Endothelial cell of umbilical vein (primary cell): ENCODE measurements around the gene SGTB. TPM values are rescaled to one million over a fixed set of nuclear protein-coding genes. Genes with fewer than 3 reads are reported as not detected.

Experiments
- BruUV-seq: library from RNA; stranded (reverse); fragments of 400-500 nt; replicated peaks from 2 replicates; lab custom pipeline; 2021; lab: Mats Ljungman, UMichigan
- CTCF ChIA-PET: fragments of 300-600, 350-600 bp; sonication (Branson Sonifier 250); formaldehyde crosslinking; loops from one replicate; lab custom pipeline; 2021; ENCODE audit warnings: antibody characterized with exemption, inconsistent platforms; lab: Charles Lee
- POLR2A ChIA-PET: fragments of 300-600, 350-600 bp; sonication (Branson Sonifier 250); formaldehyde crosslinking; loops from one replicate; lab custom pipeline; 2021; ENCODE audit warnings: antibody characterized with exemption, inconsistent platforms; lab: Charles Lee
- DNase-seq: peaks from one replicate; pipeline ENCODE4 v3.0.0-alpha.2; 2011; ENCODE audit warnings: low read depth, low spot score
- FAIRE-seq: peaks from 2 replicates; lab custom pipeline; 2011; peaks lifted over from hg19 to GRCh38; lab: Jason Lieb, UNC
- H2AFZ ChIP-seq: 2 replicates; pipeline ENCODE4 v1.6.0; 2012; ENCODE audit warnings: low read depth, low read length, control low read depth, inconsistent platforms
- H3K27ac ChIP-seq: 2 replicates; pipeline ENCODE4 v1.5.1; 2011; ENCODE audit warnings: low read depth, mild to moderate bottlenecking, control low read depth, low read length, moderate library complexity; ENCODE audit not compliant: insufficient read depth
- H3K27me3 ChIP-seq, 2 experiments: 2 replicates each; pipeline versions ENCODE4 v1.6.0 to v1.6.1; 2011; ENCODE audit warnings: low read length in 2 of 2, mixed read lengths in 1 of 2; ENCODE audit not compliant: control insufficient read depth in 2 of 2, insufficient read depth in 2 of 2
- H3K36me3 ChIP-seq, 2 experiments: 2 replicates in 1 of 2; 3 replicates in 1 of 2; pipeline ENCODE4 v1.5.1; 2011; ENCODE audit warnings: low read length in 2 of 2, mild to moderate bottlenecking in 1 of 2, moderate library complexity in 1 of 2; ENCODE audit not compliant: control insufficient read depth in 2 of 2, insufficient read depth in 2 of 2; ENCODE audit errors: extremely low read depth in 1 of 2
- H3K4me1 ChIP-seq: 3 replicates; pipeline ENCODE4 v1.5.1; 2011; ENCODE audit warnings: mild to moderate bottlenecking, low read length; ENCODE audit not compliant: control insufficient read depth, insufficient read depth; ENCODE audit errors: extremely low read depth
- H3K4me2 ChIP-seq: 2 replicates; pipeline ENCODE4 v1.6.1; 2011; ENCODE audit warnings: low read length, control low read depth, mixed read lengths; ENCODE audit not compliant: insufficient read depth
- H3K4me3 ChIP-seq, 3 experiments: fragments of 200-600 bp in 1 of 3; sonication (generic), shearing (Covaris generic) in 1 of 3; replicated peaks in 1 of 3; 2 replicates each; pipeline ENCODE4 v1.5.1; 2011 to 2016; ENCODE audit warnings: control low read depth in 3 of 3, low read length in 3 of 3, mild to moderate bottlenecking in 2 of 3, inconsistent platforms in 1 of 3, low read depth in 1 of 3, moderate library complexity in 1 of 3; ENCODE audit not compliant: insufficient read depth in 1 of 3
- H3K79me2 ChIP-seq: 2 replicates; pipeline ENCODE4 v1.6.0; 2012; ENCODE audit warnings: low read length, inconsistent platforms; ENCODE audit not compliant: control insufficient read depth, insufficient read depth
- H3K9ac ChIP-seq: replicated peaks from 2 replicates; pipeline ENCODE3; 2011; ENCODE audit warnings: low read length, control low read depth; ENCODE audit not compliant: insufficient read depth; ENCODE audit errors: extremely low read depth
- H3K9me1 ChIP-seq: replicated peaks from 3 replicates; pipeline ENCODE4 v1.6.0; 2011; ENCODE audit warnings: mild to moderate bottlenecking, low read length; ENCODE audit not compliant: control insufficient read depth, insufficient read depth; ENCODE audit errors: extremely low read depth
- H3K9me3 ChIP-seq: replicated peaks from 2 replicates; pipeline ENCODE4 v1.5.1; 2012; ENCODE audit warnings: low read length, inconsistent platforms; ENCODE audit not compliant: control insufficient read depth, insufficient read depth
- H4K20me1 ChIP-seq: replicated peaks from 2 replicates; pipeline ENCODE3; 2011; ENCODE audit warnings: mild to moderate bottlenecking, low read length; ENCODE audit not compliant: control insufficient read depth, insufficient read depth; ENCODE audit errors: extremely low read depth
- CTCF ChIP-seq, 2 donors: IDR thresholded peaks; 1 replicate in 1 of 2; 2 replicates in 1 of 2; pipeline ENCODE4 v1.5.1; 2011; ENCODE audit warnings: low read length in 2 of 2, mild to moderate bottlenecking in 2 of 2, moderate library complexity in 2 of 2, control low read depth in 1 of 2, inconsistent platforms in 1 of 2, low read depth in 1 of 2; ENCODE audit not compliant: insufficient read depth in 1 of 2; ENCODE audit errors: extremely low read depth in 1 of 2
- EZH2 ChIP-seq: IDR thresholded peaks from 2 replicates; pipeline ENCODE4 v1.6.1; 2012; ENCODE audit warnings: borderline replicate concordance, low read depth, mild to moderate bottlenecking, moderate library complexity, low read length, inconsistent platforms; ENCODE audit not compliant: severe bottlenecking
- FOS ChIP-seq: IDR thresholded peaks from 2 replicates; pipeline ENCODE4 v1.6.1; 2011; ENCODE audit warnings: mild to moderate bottlenecking, low read length, moderate library complexity, borderline replicate concordance; ENCODE audit not compliant: insufficient read depth
- GATA2 ChIP-seq: IDR thresholded peaks from 2 replicates; pipeline ENCODE4 v1.7.0; 2011; ENCODE audit warnings: low read depth, mild to moderate bottlenecking, moderate library complexity, mixed read lengths, low read length; ENCODE audit not compliant: insufficient read length, insufficient read depth
- JUN ChIP-seq: IDR thresholded peaks from 2 replicates; pipeline ENCODE4 v1.6.1; 2011; ENCODE audit warnings: borderline replicate concordance, low read depth; ENCODE audit not compliant: insufficient read length, insufficient read depth
- MAX ChIP-seq: IDR thresholded peaks from 2 replicates; pipeline ENCODE4 v1.6.1; 2011; ENCODE audit not compliant: insufficient read depth, insufficient read length
- MYC ChIP-seq: IDR thresholded peaks from one replicate; pipeline ENCODE4 v1.6.1; 2011; ENCODE audit warnings: mild to moderate bottlenecking, low read depth, low read length
- POLR2A ChIP-seq: IDR thresholded peaks from 2 replicates; pipeline ENCODE4 v1.6.1; 2012; ENCODE audit warnings: low read depth, mild to moderate bottlenecking, control low read depth, low read length
- POLR2AphosphoS5 ChIP-seq: IDR thresholded peaks from 2 replicates; pipeline ENCODE4 v1.6.1; 2012; ENCODE audit warnings: low read depth, mild to moderate bottlenecking, control low read depth, low read length, moderate library complexity; ENCODE audit not compliant: insufficient read depth
- dilution Hi-C: fragments of 300-500 bp; cut with MboI; formaldehyde crosslinking; loops from one replicate; pipeline ENCODE4 v1.15.0; 2019; ENCODE audit warnings: low sequenced_read_pairs; ENCODE audit not compliant: extremely low pct_ligation_motif_present
- intact Hi-C: fragments of 100-400 bp; cut with micrococcal nuclease; formaldehyde crosslinking; loops from one replicate; pipeline ENCODE4 v1.10.0; 2022
- polyA plus RNA-seq, 4 experiments: library from polyadenylated mRNA; depleted of rRNA in 3 of 4; stranded (reverse) in 3 of 4; unstranded in 1 of 4; fragments of >200 nt; gene quantifications; 2 replicates each; pipeline versions ENCODE4 v1.2.1 to v1.2.3, GENCODE V29; 2011 to 2012; ENCODE audit warnings: missing spikeins in 1 of 4
- total RNA-seq: library from RNA; stranded (reverse); gene quantifications from 2 replicates; pipeline ENCODE4 v1.2.3, GENCODE V29; 2021

The SGTB gene
- total and polyA plus RNA-seq, 2 donors (not counting 3 experiments of a cell fraction or from before 2014, with no cell fraction given) = 3.1 to 14.1 TPM

DNA sequence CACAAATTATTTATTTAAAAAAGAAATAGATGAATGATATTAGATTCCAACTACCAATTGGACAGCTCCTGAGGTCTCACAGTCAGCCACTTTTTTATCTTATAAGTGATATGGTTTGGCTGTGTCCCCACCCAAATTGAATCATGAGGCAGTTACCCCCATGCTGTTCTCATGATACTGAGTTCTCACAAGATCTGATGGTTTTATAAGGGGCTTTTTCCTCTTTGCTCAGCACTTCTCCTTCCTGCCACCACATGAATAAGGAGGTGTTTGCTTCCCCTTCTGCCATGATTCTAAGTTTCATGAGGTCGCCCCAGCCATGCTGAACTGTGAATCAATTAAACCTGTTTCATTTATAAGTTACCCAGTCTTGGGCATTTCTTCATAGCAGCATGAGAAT is 13.0 kb upstream of the SGTB start:
- Histone ChIP-seq H3K79me2 (peaks cover 57% of the 10 kb centered on the region), H3K36me3 (no peaks in the 10 kb centered on the region), H4K20me1 (peaks cover 3% of the 10 kb centered on the region), H2AFZ (no peak overlapping the region), H3K4me3 (no peak overlapping the region), H3K27me3 (no peaks in the 10 kb centered on the region), H3K4me2 (no peak overlapping the region), H3K9me3 (no peaks in the 10 kb centered on the region), H3K27ac (no peak overlapping the region), H3K9ac (no peak overlapping the region), H3K4me1 (peaks cover 9% of the 10 kb centered on the region), H3K9me1 (no peaks in the 10 kb centered on the region)
- intact Hi-C loops (no loop called here), dilution Hi-C loops (no loop called here)
- BruUV-seq = no TSS peak
- ChIA-PET POLR2A (no interaction called here), CTCF (no interaction called here)
- FAIRE-seq (no peak), DNase-seq (no peak)
- no peak for TF ChIP-seq MAX
- TF ChIP-seq EZH2 = no peak
- TF ChIP-seq MYC = no peak
- no peak for TF ChIP-seq POLR2A
- no peak for TF ChIP-seq CTCF (IDR thresholded peaks at IDR 0.05; ENCODE audit: extremely low read depth in 1 of 2, insufficient read depth in 1 of 2, low read depth in 1 of 2, low read length in 2 of 2)
- no peak for TF ChIP-seq JUN
- TF ChIP-seq FOS = no peak
- no peak for TF ChIP-seq POLR2AphosphoS5
- TF ChIP-seq GATA2 = no peak
